Neural cell (in vitro differentiated cells): ENCODE measurements around the gene CSTF1. TPM values are rescaled to one million over a fixed set of nuclear protein-coding genes. Genes with fewer than 3 reads are reported as not detected.

ENCODE experiments used
- H2AFZ ChIP-seq: fragments of 200-600, 300-800 bp; sonication (generic), shearing (Covaris generic); 2 replicates; pipeline ENCODE4 v1.6.0; 2014; ENCODE audit warnings: low read depth, mild to moderate bottlenecking, antibody characterized with exemption, low read length, moderate library complexity
- H3F3A ChIP-seq: fragments of 200-600 bp; shearing (Covaris generic); 2 replicates; pipeline ENCODE4 v1.6.1; 2016; ENCODE audit warnings: mild to moderate bottlenecking, moderate library complexity, mixed read lengths, antibody characterized with exemption, low read length; ENCODE audit not compliant: insufficient read depth, poor library complexity, severe bottlenecking
- H3K27ac ChIP-seq: fragments of 200-600, 300-800 bp; sonication (generic), shearing (Covaris generic); 2 replicates; pipeline ENCODE4 v1.5.1; 2014; ENCODE audit warnings: mild to moderate bottlenecking, low read length, moderate library complexity
- H3K27me3 ChIP-seq: fragments of 300-800, 200-600 bp; sonication (generic), shearing (Covaris generic); 2 replicates; pipeline ENCODE4 v1.6.0; 2014; ENCODE audit warnings: mild to moderate bottlenecking, low read depth, low read length, moderate library complexity; ENCODE audit not compliant: insufficient read depth
- H3K36me3 ChIP-seq: fragments of 300-800, 200-600 bp; sonication (generic), shearing (Covaris generic); 2 replicates; pipeline ENCODE4 v1.5.1; 2014; ENCODE audit warnings: mild to moderate bottlenecking, antibody characterized with exemption, low read length, moderate library complexity; ENCODE audit not compliant: insufficient read depth
- H3K4me2 ChIP-seq: fragments of 300-800, 200-600 bp; sonication (generic), shearing (Covaris generic); 2 replicates; pipeline ENCODE4 v1.6.0; 2014; ENCODE audit warnings: mild to moderate bottlenecking, low read length
- H3K4me3 ChIP-seq: fragments of 300-800, 200-600 bp; sonication (generic), shearing (Covaris generic); 2 replicates; pipeline ENCODE4 v1.5.1; 2014; ENCODE audit warnings: mild to moderate bottlenecking, low read length, moderate library complexity
- H3K79me2 ChIP-seq: fragments of 200-600 bp; shearing (Covaris generic); replicated peaks from 2 replicates; pipeline ENCODE4 v1.6.0; 2014; ENCODE audit warnings: mild to moderate bottlenecking, low read length, moderate library complexity; ENCODE audit not compliant: insufficient read depth
- H3K9ac ChIP-seq: fragments of 300-800, 200-600 bp; sonication (generic), shearing (Covaris generic); 2 replicates; pipeline ENCODE4 v1.6.1; 2016; ENCODE audit warnings: mild to moderate bottlenecking, low read length, mixed read lengths
- H3K9me2 ChIP-seq: fragments of 200-600 bp; shearing (Covaris generic); 2 replicates; pipeline ENCODE4 v1.6.1; 2016; ENCODE audit warnings: mild to moderate bottlenecking, low read length, mixed read lengths; ENCODE audit not compliant: insufficient read depth
- H3K9me3 ChIP-seq: fragments of 200-600, 300-800 bp; sonication (generic), shearing (Covaris generic); 2 replicates; pipeline ENCODE4 v1.6.1; 2016; ENCODE audit warnings: mild to moderate bottlenecking, mixed run types, low read length, moderate library complexity, mixed read lengths
- H4K20me1 ChIP-seq: fragments of 200-600 bp; shearing (Covaris generic); 2 replicates; pipeline ENCODE4 v1.6.1; 2016; ENCODE audit warnings: mild to moderate bottlenecking, mixed run types; ENCODE audit not compliant: insufficient read depth
- EP300 ChIP-seq: fragments of 450-650 bp; conservative IDR thresholded peaks from 2 replicates; pipeline ENCODE4 v1.6.1; 2014; ENCODE audit warnings: antibody characterized with exemption, mild to moderate bottlenecking, moderate library complexity; ENCODE audit not compliant: poor library complexity, severe bottlenecking
- EZH2 ChIP-seq: fragments of 200-600, 300-800 bp; shearing (Covaris generic), sonication (generic); IDR thresholded peaks from 2 replicates; pipeline ENCODE4 v1.6.1; 2014; ENCODE audit warnings: antibody characterized with exemption, low read length, borderline replicate concordance, mild to moderate bottlenecking; ENCODE audit not compliant: insufficient read depth, poor library complexity, severe bottlenecking
- MXI1 ChIP-seq: fragments of 450-650 bp; conservative IDR thresholded peaks from 2 replicates; pipeline ENCODE4 v1.6.1; 2014; ENCODE audit warnings: antibody characterized with exemption, mild to moderate bottlenecking; ENCODE audit not compliant: poor library complexity, severe bottlenecking
- POLR2AphosphoS5 ChIP-seq: IDR thresholded peaks from 2 replicates; pipeline ENCODE4 v1.6.1; 2012
- RAD21 ChIP-seq: fragments of 450-650 bp; conservative IDR thresholded peaks from 2 replicates; pipeline ENCODE4 v1.6.1; 2014; ENCODE audit warnings: antibody characterized with exemption, mild to moderate bottlenecking, moderate library complexity
- REST ChIP-seq: IDR thresholded peaks from 2 replicates; pipeline ENCODE4 v1.6.1; 2012; ENCODE audit warnings: borderline replicate concordance
- SMC3 ChIP-seq: fragments of 450-650 bp; conservative IDR thresholded peaks from 2 replicates; pipeline ENCODE4 v1.6.1; 2014; ENCODE audit warnings: antibody characterized with exemption, mild to moderate bottlenecking, moderate library complexity; ENCODE audit not compliant: poor library complexity
- TAF1 ChIP-seq: IDR thresholded peaks from 2 replicates; pipeline ENCODE4 v1.6.1; 2012; ENCODE audit warnings: low read depth
- polyA plus RNA-seq: library from polyadenylated mRNA; depleted of rRNA; stranded (reverse); fragments of >200 nt; gene quantifications from 2 replicates; pipeline ENCODE4 v1.2.3, GENCODE V29; 2014
- TF ChIP-seq, protein P1 (sequence below): fragments of 450-650 bp; IDR thresholded peaks from 2 replicates; pipeline ENCODE4 v1.5.1; 2014; ENCODE audit warnings: antibody characterized with exemption, mild to moderate bottlenecking, moderate library complexity; ENCODE audit not compliant: poor library complexity, severe bottlenecking

CSTF1 gene
- polyA plus RNA-seq, 1 donor from 2014 or later, result 24.0 TPM

GRCh38 chr20:56420028-56420427 lies 27.6 kb downstream of the CSTF1 start:
- H3K9me2 ChIP-seq, result no peaks in the 10 kb centered on the region
- TF ChIP-seq RAD21, result no peak
- no peak for TF ChIP-seq REST
- TF ChIP-seq SMC3, result no peak
- TF ChIP-seq POLR2AphosphoS5, result no peak
- TF ChIP-seq, protein P1, sequence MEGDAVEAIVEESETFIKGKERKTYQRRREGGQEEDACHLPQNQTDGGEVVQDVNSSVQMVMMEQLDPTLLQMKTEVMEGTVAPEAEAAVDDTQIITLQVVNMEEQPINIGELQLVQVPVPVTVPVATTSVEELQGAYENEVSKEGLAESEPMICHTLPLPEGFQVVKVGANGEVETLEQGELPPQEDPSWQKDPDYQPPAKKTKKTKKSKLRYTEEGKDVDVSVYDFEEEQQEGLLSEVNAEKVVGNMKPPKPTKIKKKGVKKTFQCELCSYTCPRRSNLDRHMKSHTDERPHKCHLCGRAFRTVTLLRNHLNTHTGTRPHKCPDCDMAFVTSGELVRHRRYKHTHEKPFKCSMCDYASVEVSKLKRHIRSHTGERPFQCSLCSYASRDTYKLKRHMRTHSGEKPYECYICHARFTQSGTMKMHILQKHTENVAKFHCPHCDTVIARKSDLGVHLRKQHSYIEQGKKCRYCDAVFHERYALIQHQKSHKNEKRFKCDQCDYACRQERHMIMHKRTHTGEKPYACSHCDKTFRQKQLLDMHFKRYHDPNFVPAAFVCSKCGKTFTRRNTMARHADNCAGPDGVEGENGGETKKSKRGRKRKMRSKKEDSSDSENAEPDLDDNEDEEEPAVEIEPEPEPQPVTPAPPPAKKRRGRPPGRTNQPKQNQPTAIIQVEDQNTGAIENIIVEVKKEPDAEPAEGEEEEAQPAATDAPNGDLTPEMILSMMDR, result no peak
- no peak for TF ChIP-seq EZH2
- no peak for TF ChIP-seq EP300
- no peak for TF ChIP-seq MXI1
- H4K20me1 ChIP-seq, result no peaks in the 10 kb centered on the region
- no peaks in the 10 kb centered on the region for H3F3A ChIP-seq
- no peaks in the 10 kb centered on the region for H3K79me2 ChIP-seq
- no peaks in the 10 kb centered on the region for H3K9me3 ChIP-seq
- no peaks in the 10 kb centered on the region for H3K36me3 ChIP-seq
- no peaks in the 10 kb centered on the region for H3K27me3 ChIP-seq
- H3K9ac ChIP-seq, result no peak overlapping the region
- H3K27ac ChIP-seq, result no peak overlapping the region
- H3K4me3 ChIP-seq, result no peak overlapping the region
- no peak overlapping the region for H2AFZ ChIP-seq
- H3K4me2 ChIP-seq, result no peak overlapping the region

- Histone ChIP-seq H3K27ac (no peak overlapping the region), H3K9me2 (no peaks in the 10 kb centered on the region), H3K36me3 (no peaks in the 10 kb centered on the region), H3K9me3 (no peaks in the 10 kb centered on the region), H3K79me2 (no peaks in the 10 kb centered on the region), H3K9ac (no peak overlapping the region), H4K20me1 (no peaks in the 10 kb centered on the region), H2AFZ (no peak overlapping the region), H3K4me2 (no peak overlapping the region), H3K27me3 (no peaks in the 10 kb centered on the region), H3K4me3 (no peak overlapping the region), H3F3A (no peaks in the 10 kb centered on the region)
- TF ChIP-seq, protein P1, result no peak
- TF ChIP-seq EZH2 (no peak), MXI1 (no peak), RAD21 (no peak), TAF1 (no peak), EP300 (no peak), SMC3 (no peak), REST (no peak), POLR2AphosphoS5 (no peak)
Observed at GRCh38 chr20:56420940-56421688, 28.7 kb downstream of the CSTF1 start.
